Activated T-cell treated with anti-CD3 and anti-CD28 coated beads, Interleukin-2, amount 50 U/mL, for 1 hour (primary cell): ENCODE measurements around the gene OXCT1.
"Not testable (repeated sequence)": the region's sequence is repeated elsewhere in the genome, so short reads cannot be mapped to it uniquely, and the experiment has no call there.

Source experiments
- DNase-seq: peaks from one replicate; pipeline ENCODE4 v3.0.0-alpha.2; 2020

The OXCT1 gene

GRCh38 chr5:41770799-41771198 is 99.4 kb downstream of the OXCT1 start:
- DNase-seq, result no peak

- no peak for DNase-seq
Observed at GRCh38 chr5:41768692-41769091, 101.5 kb downstream of the OXCT1 start.

GRCh38 chr5:41764650-41765049 is 105.6 kb downstream of the OXCT1 start:
- DNase-seq, result no peak

- DNase-seq, result no peak
Observed at GRCh38 chr5:41763574-41763973, 106.7 kb downstream of the OXCT1 start.

- DNase-seq, result no peak
Observed at GRCh38 chr5:41763081-41763480, 107.1 kb downstream of the OXCT1 start.

- no peak for DNase-seq
Observed at GRCh38 chr5:41762426-41762825, 107.8 kb downstream of the OXCT1 start.

- no peak for DNase-seq
Observed at GRCh38 chr5:41761663-41762062, 108.6 kb downstream of the OXCT1 start.

GRCh38 chr5:41755705-41756104 is 114.5 kb downstream of the OXCT1 start:
- no peak for DNase-seq

- no peak for DNase-seq
Observed at GRCh38 chr5:41754857-41755256, 115.4 kb downstream of the OXCT1 start.

GRCh38 chr5:41751867-41752266 is 118.4 kb downstream of the OXCT1 start:
- no peak for DNase-seq

GRCh38 chr5:41748631-41749030 is 121.6 kb downstream of the OXCT1 start:
- no peak for DNase-seq

GRCh38 chr5:41747708-41748107 is 122.5 kb downstream of the OXCT1 start:
- DNase-seq, result no peak

GRCh38 chr5:41747301-41747700 is 122.9 kb downstream of the OXCT1 start:
- no peak for DNase-seq

- DNase-seq, result not testable (repeated sequence)
Observed at GRCh38 chr5:41742608-41743007, 127.6 kb downstream of the OXCT1 start.

GRCh38 chr5:41738710-41739354 is 131.4 kb downstream of the OXCT1 start:
- no peak for DNase-seq

GRCh38 chr5:41736641-41737040 is 133.6 kb downstream of the OXCT1 start:
- no peak for DNase-seq

GRCh38 chr5:41735213-41735612 is 135.0 kb downstream of the OXCT1 start:
- no peak for DNase-seq

GRCh38 chr5:41729381-41729780 is 140.8 kb downstream of the OXCT1 start:
- DNase-seq, result not testable (repeated sequence)

GRCh38 chr5:41728281-41728680 is 141.9 kb downstream of the OXCT1 start:
- no peak for DNase-seq

- DNase-seq, result no peak
Observed at GRCh38 chr5:41722359-41722950, 147.8 kb downstream of the OXCT1 start.

GRCh38 chr5:41721516-41721915 is 148.7 kb downstream of the OXCT1 start:
- DNase-seq, result no peak

GRCh38 chr5:41716382-41716781 is 153.8 kb downstream of the OXCT1 start:
- DNase-seq, result no peak

GRCh38 chr5:41714446-41714845 is 155.8 kb downstream of the OXCT1 start:
- not testable (repeated sequence) for DNase-seq

GRCh38 chr5:41708604-41708940 is 161.7 kb downstream of the OXCT1 start:
- DNase-seq, result no peak
